HL-60 (cell line): Measurements from ENCODE around the gene CHP2.

Experiments used
- POLR2AphosphoS5 ChIP-seq: IDR thresholded peaks from 2 replicates; pipeline ENCODE4 v1.6.1; 2012; ENCODE audit warnings: low read depth
- REST ChIP-seq: IDR thresholded peaks from 2 replicates; pipeline ENCODE4 v1.6.1; 2012; ENCODE audit warnings: low read depth; ENCODE audit not compliant: insufficient replicate concordance
- SPI1 ChIP-seq: IDR thresholded peaks from 2 replicates; pipeline ENCODE4 v1.6.1; 2012; ENCODE audit warnings: low read depth, mild to moderate bottlenecking, borderline replicate concordance
- TF ChIP-seq, protein P1 (sequence below): IDR thresholded peaks from one replicate; pipeline ENCODE4 v1.5.1; 2011; ENCODE audit warnings: low read length, control low read depth, inconsistent platforms; ENCODE audit not compliant: insufficient read depth

DNA sequence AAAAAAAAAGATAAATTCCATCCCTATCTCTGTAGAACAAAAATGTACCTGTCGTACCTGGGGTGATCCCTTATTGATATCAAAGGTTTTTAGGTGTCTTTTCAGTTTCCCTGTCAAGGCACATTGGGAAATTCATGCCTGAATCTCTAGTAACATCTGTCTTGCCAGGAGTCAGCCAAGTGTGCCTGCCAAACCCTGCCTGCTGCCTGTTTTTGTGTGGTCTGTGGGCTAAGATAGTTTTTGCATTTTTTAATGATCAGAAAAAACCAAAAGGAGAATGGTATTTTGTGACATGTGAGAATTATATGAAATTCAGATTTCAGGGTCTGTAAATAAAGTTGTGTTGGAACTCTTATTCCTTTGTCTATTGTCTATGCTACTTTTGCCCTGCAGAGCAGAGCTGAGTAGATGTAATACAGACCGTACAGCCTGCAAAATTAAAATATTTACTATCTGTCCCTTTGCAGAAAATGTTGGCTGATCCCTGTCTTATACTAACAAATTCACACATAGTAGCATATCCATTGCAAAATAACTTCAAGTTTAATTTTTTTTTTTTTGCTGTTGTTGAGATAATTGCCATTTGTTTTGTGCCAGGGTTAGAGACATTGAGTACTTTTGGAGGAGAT, 13.0 kb upstream of the CHP2 start:
- TF ChIP-seq, protein P1, sequence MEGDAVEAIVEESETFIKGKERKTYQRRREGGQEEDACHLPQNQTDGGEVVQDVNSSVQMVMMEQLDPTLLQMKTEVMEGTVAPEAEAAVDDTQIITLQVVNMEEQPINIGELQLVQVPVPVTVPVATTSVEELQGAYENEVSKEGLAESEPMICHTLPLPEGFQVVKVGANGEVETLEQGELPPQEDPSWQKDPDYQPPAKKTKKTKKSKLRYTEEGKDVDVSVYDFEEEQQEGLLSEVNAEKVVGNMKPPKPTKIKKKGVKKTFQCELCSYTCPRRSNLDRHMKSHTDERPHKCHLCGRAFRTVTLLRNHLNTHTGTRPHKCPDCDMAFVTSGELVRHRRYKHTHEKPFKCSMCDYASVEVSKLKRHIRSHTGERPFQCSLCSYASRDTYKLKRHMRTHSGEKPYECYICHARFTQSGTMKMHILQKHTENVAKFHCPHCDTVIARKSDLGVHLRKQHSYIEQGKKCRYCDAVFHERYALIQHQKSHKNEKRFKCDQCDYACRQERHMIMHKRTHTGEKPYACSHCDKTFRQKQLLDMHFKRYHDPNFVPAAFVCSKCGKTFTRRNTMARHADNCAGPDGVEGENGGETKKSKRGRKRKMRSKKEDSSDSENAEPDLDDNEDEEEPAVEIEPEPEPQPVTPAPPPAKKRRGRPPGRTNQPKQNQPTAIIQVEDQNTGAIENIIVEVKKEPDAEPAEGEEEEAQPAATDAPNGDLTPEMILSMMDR: no peak
- TF ChIP-seq POLR2AphosphoS5 (no peak), REST (no peak), SPI1 (no peak)
